OCI-LY1 (cell line): Measurements from ENCODE around the gene TRIM43B.

Experiments used
- CTCF ChIP-seq: fragments of 200-600 bp; sonication (generic), shearing (Covaris generic); IDR thresholded peaks from 2 replicates; pipeline ENCODE4 v1.5.1; 2017; ENCODE audit warnings: mild to moderate bottlenecking, antibody characterized with exemption, low read length, moderate library complexity, mixed read lengths
- EZH2 ChIP-seq: fragments of 200-600 bp; sonication (generic), shearing (Covaris generic); IDR thresholded peaks from 2 replicates; pipeline ENCODE4 v1.8.0; 2017; ENCODE audit warnings: borderline replicate concordance, mixed run types, mild to moderate bottlenecking, antibody characterized with exemption, low read length, moderate library complexity, mixed read lengths

DNA sequence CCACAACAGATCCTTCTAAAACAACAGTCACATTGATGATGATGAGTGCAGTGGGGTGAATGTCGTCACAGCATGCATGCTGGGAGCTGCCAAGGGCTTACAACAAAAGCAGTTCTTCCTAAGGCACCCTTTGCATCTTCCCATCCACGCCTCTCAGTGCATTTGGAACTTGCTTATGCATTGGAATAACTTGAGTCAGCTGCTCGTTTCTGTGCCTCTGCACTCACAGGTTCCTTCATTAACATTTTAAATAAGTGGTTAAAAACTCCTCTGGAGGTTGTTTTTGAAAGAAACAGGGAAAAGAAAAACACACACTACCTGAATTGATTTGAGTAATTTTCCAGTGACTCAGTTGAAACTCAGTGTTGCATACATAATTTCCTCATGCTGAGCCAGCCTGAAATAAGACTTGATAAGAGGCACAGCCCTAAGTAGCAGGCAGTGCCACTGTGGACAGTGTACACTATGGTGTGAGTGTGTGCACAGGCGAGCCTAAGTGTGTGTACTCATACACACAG lies 46.8 kb upstream of the TRIM43B start:
- TF ChIP-seq CTCF (no peak), EZH2 (no peak)
